T-helper 17 cell (primary cell): Measurements from ENCODE around the gene ADGRG3. TPM values are rescaled to one million over a fixed set of nuclear protein-coding genes. Genes with fewer than 3 reads are reported as not detected.

ENCODE experiments used
- ATAC-seq: fragments of 150-1000 bp; cut with Tn5 transposase; 2 replicates; pipeline ENCODE4 v1.10.0; 2021; ENCODE audit warnings: mild to moderate bottlenecking, moderate library complexity
- DNase-seq, 3 donors: peaks; one replicate each; pipeline versions ENCODE4 v3.0.0 to v3.0.0-alpha.2; 2020 to 2021
- H3K9me3 ChIP-seq: one replicate; pipeline ENCODE4 v1.7.0; 2013; ENCODE audit warnings: low read length, mild to moderate bottlenecking; ENCODE audit not compliant: control insufficient read depth, poor library complexity, severe bottlenecking
- H3K27ac Mint-ChIP-seq: one replicate; pipeline ENCODE4 v1.8.0; 2022; ENCODE audit warnings: mild to moderate bottlenecking, moderate library complexity, mixed read lengths
- H3K27me3 Mint-ChIP-seq: one replicate; pipeline ENCODE4 v1.8.0; 2022; ENCODE audit warnings: mixed read lengths
- H3K36me3 Mint-ChIP-seq: one replicate; pipeline ENCODE4 v1.8.0; 2022; ENCODE audit warnings: low read depth, mixed read lengths
- H3K4me1 Mint-ChIP-seq: one replicate; pipeline ENCODE4 v1.8.0; 2022; ENCODE audit warnings: mild to moderate bottlenecking, mixed read lengths
- H3K4me3 Mint-ChIP-seq: one replicate; pipeline ENCODE4 v1.8.0; 2022; ENCODE audit warnings: mild to moderate bottlenecking, moderate library complexity, mixed read lengths
- total RNA-seq, 4 donors: library from RNA in 2 of 4; stranded (reverse) in 2 of 4; gene quantifications; one replicate each; pipeline ENCODE4 v1.2.3 and lab custom pipeline; 2022 to 2026

Gene ADGRG3
- total RNA-seq = under 1 TPM; 0.75 to 0.99 TPM
- 0 reads per million in 2 donors for total RNA-seq (lab: John Stamatoyannopoulos, UW)

DNA sequence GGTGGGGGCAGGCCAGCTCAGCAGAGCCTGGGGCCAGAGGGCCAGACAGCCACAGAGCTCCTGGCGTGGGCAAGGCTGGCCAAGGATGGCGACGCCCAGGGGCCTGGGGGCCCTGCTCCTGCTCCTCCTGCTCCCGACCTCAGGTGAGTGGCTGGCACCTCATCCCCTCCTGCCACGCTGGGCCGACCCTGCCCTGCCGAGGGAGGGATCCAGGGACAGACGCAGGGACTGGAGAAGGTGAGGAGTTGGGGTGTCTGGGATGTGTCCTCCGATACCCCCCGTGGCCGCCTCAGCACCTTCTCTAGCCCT, at the start of gene ADGRG3:
Gene ADGRG3 (plus strand): TSS at position 44 of the 309 bp plus-strand sequence. CDS start 42 bp downstream, at position 86.
- peak within 1 kb of the TSS; percentile 33 for H3K4me3 Mint-ChIP-seq
- peak; percentile 50 for ATAC-seq
- DNase-seq = no peak
- peaks cover 4% of the 10 kb centered on the region for H3K4me1 Mint-ChIP-seq
- H3K27ac Mint-ChIP-seq = no peak within 1 kb of the TSS
- H3K27me3 Mint-ChIP-seq = peaks cover 26% of the 10 kb centered on the region
- no peaks in the 10 kb centered on the region for H3K9me3 ChIP-seq
- peaks cover 2% of the 10 kb centered on the region for H3K36me3 Mint-ChIP-seq

- DNase-seq = no peak
- Mint-ChIP-seq H3K27me3 (no peaks in the 10 kb centered on the region), H3K4me1 (peaks cover 3% of the 10 kb centered on the region), H3K27ac (no peak overlapping the region), H3K4me3 (no peak overlapping the region), H3K36me3 (no peaks in the 10 kb centered on the region)
- no peak for ATAC-seq
- no peaks in the 10 kb centered on the region for H3K9me3 ChIP-seq
These were observed 48.9 kb upstream of the ADGRG3 start for GRCh38 chr16:57619133-57619605.

GRCh38 chr16:57619606-57620334, 48.3 kb upstream of the ADGRG3 start:
- DNase-seq = no peak
- Mint-ChIP-seq H3K4me1 (peaks cover 2% of the 10 kb centered on the region), H3K27ac (no peak overlapping the region), H3K27me3 (no peaks in the 10 kb centered on the region), H3K4me3 (no peak overlapping the region), H3K36me3 (no peaks in the 10 kb centered on the region)
- no peaks in the 10 kb centered on the region for H3K9me3 ChIP-seq
- no peak for ATAC-seq

- DNase-seq (no peak), ATAC-seq (no peak)
- H3K27me3 Mint-ChIP-seq = peaks cover 3% of the 10 kb centered on the region
- no peak overlapping the region for H3K4me3 Mint-ChIP-seq
- no peaks in the 10 kb centered on the region for H3K36me3 Mint-ChIP-seq
- H3K9me3 ChIP-seq = no peaks in the 10 kb centered on the region
- H3K4me1 Mint-ChIP-seq = peaks cover 5% of the 10 kb centered on the region
- H3K27ac Mint-ChIP-seq = no peak overlapping the region
These were observed 47.5 kb upstream of the ADGRG3 start for GRCh38 chr16:57620335-57621231.

- no peak for DNase-seq
- peaks cover 11% of the 10 kb centered on the region for H3K27me3 Mint-ChIP-seq
- peaks cover 8% of the 10 kb centered on the region for H3K4me1 Mint-ChIP-seq
These were observed 46.4 kb upstream of the ADGRG3 start for GRCh38 chr16:57621521-57622271.

DNA sequence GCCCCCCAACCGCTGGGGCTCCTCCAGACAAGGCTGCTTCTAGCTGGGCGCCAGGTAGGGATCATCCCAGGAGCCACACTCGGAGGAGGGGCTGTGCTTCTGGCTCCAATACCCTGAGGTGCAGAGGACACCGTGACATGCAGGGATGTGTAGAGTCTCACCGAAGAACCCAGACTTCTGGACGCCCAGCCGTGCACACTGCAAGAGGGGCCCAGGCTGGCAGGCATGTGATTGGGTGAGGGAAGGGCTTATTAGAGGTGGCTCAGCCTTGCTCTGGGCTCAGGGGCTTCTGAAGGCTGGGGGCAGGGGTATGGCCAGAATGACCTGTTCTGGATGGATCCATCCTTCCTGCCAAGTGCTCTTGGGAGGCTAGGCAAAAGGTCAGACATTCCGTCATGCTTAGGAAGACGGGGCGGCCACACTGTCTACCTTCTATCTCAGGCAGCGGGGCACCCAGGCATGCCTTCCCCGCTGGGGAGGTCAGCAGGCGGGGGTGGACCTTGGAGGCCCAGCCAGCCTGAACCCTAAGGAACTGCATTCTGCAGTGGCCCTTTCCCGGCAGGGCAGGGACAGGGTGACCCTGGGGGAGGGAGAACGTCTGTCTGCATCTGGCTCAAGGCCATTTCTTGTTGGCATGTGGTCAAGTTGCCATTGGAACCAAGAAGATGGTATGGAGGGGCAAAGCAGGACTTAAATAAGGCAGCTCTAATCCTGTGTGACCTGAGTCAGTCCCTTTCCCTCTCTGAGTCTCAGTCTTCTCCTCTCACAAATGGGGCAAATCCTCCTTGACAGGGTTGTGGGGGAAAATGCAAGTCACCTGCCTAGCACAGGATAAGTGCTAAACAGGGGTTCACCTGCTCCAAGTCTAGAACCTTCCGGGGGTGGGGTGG, 45.5 kb upstream of the ADGRG3 start:
- Mint-ChIP-seq H3K27me3 (peaks cover 17% of the 10 kb centered on the region), H3K27ac (no peak overlapping the region), H3K36me3 (no peaks in the 10 kb centered on the region), H3K4me1 (peaks cover 8% of the 10 kb centered on the region), H3K4me3 (no peak overlapping the region)
- no peaks in the 10 kb centered on the region for H3K9me3 ChIP-seq
- DNase-seq = no peak
- ATAC-seq = no peak

More at GRCh38 chr16:57621521-57622271, 46.4 kb upstream of the ADGRG3 start:
- H3K9me3 ChIP-seq = no peaks in the 10 kb centered on the region
- H3K27ac Mint-ChIP-seq = no peak overlapping the region
- H3K4me3 Mint-ChIP-seq = no peak overlapping the region
- no peak for ATAC-seq
- no peaks in the 10 kb centered on the region for H3K36me3 Mint-ChIP-seq

DNA sequence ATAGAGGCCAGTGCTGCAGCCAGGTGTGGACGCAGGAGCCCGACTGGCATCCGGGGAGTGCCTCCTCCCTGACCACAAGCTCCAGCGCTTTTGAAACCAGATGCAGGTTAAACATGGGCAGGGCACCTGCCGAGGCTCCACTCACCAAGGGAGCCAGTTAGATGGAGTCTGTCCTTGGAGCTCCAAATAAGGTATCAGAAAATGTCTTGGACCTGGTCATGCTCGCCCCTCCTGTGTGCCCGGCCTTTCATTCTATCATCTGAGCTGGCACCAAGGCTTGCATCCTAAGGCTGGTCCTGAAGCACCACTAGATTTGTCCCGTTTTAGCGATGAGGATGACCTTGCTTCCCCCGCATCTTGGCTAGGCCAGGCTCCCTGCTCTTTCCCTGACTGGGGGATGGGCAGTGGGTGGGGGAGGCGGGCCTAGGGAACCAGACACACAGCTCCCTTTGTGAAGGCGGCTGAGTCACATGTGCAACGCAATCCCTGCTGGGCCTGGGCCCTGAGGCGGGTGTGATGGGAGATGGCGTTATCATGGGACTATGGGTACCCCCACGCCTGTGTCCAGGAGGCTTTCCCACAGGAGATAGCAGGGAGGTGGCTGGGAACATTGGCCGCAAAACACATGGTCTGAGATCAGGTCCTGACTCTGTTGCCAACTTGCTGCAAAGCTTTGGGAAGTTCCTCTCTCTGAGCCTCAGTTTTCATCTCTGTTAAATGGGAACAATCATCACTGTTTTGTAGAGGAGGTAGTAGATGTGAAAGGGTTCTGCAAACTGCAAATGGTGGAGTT, 44.7 kb upstream of the ADGRG3 start:
- DNase-seq = no peak
- Mint-ChIP-seq H3K27ac (no peak overlapping the region), H3K4me3 (no peak overlapping the region), H3K4me1 (peaks cover 6% of the 10 kb centered on the region), H3K27me3 (peaks cover 20% of the 10 kb centered on the region), H3K36me3 (no peaks in the 10 kb centered on the region)
- ATAC-seq = no peak
- no peaks in the 10 kb centered on the region for H3K9me3 ChIP-seq

DNA sequence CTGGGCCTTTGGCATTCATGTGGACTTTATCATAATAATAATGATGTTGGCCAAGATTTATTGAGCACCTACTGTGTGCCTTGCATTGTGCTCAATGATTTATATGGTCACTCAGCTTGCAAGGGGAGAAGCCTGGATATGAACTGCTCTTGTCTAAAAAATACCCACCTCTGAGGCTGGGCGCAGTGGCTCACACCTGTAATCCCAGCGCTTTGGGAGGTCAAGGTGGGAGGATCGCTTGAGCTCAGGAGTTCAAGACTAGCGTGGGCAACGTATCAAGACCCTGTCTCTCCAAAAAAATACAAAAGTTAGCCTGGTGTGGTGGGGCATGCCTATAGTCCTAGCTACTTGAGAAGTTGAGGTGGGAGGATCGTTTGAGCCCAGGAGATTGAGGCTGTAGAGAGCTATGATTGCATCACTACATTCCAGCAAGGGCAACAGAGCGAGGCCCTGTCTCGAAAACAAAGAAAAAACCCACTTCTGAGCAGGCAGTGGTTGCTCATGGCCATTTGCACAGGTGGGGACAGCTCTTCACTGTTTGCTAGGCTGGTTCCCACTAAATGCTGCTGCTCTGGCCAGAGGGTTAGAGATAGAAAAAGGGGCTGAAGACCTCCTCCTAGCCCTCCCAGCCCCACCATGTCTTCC, 43.9 kb upstream of the ADGRG3 start:
- no peaks in the 10 kb centered on the region for H3K9me3 ChIP-seq
- Mint-ChIP-seq H3K27me3 (peaks cover 28% of the 10 kb centered on the region), H3K27ac (no peak overlapping the region), H3K4me3 (no peak overlapping the region), H3K36me3 (peaks cover 5% of the 10 kb centered on the region), H3K4me1 (peaks cover 13% of the 10 kb centered on the region)
- no peak for ATAC-seq
- no peak for DNase-seq

- H3K36me3 Mint-ChIP-seq = peaks cover 5% of the 10 kb centered on the region
- H3K4me1 Mint-ChIP-seq = peaks cover 15% of the 10 kb centered on the region
- no peak overlapping the region for H3K4me3 Mint-ChIP-seq
- H3K27ac Mint-ChIP-seq = no peak overlapping the region
- ATAC-seq = no peak
- peaks cover 35% of the 10 kb centered on the region for H3K27me3 Mint-ChIP-seq
- no peak for DNase-seq
- no peaks in the 10 kb centered on the region for H3K9me3 ChIP-seq
These were observed 43.2 kb upstream of the ADGRG3 start for GRCh38 chr16:57624806-57625500.

DNA sequence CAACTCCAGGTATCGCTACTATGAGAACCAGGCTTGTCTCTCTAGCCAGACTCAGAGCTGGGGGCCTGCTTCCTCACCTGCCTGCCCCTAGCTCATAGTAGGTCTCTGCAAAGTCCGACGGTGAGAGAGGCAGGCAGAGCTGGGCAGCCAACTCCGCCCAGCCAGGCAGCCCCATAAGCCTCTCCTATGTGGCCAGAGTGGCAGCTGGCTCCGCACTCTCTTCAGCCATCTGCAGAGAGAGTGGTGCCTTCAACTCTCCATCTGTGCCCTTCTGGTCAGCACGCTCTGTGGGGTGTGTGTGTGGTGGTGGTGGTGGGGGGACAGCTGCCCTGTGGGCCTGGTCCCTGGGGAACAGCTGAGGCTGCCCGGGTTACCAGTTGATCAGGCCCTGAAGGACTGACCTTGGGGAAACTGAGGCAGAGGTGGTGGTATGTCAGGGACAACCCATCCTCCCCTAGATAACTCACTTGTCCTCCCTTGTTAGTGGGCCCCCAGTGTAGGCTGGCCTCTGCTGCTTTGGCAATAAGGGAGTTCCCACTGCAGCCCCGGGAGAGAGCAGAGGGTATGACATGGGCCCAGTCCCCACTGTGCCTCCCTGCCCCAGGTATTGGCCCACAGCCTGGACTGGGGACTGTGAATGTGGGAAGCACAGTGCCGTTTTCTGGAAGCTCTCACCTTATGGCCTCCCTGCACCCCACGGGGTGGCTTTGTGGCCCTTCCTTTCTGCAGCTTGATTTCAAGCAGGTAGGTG, 41.5 kb upstream of the ADGRG3 start:
- no peaks in the 10 kb centered on the region for H3K9me3 ChIP-seq
- ATAC-seq (no peak), DNase-seq (no peak)
- H3K36me3 Mint-ChIP-seq = peaks cover 10% of the 10 kb centered on the region
- no peak overlapping the region for H3K4me3 Mint-ChIP-seq
- H3K4me1 Mint-ChIP-seq = peaks cover 19% of the 10 kb centered on the region
- peaks cover 45% of the 10 kb centered on the region for H3K27me3 Mint-ChIP-seq
- H3K27ac Mint-ChIP-seq = no peak overlapping the region
